ENCODE results near the gene ALG9. TPM values are rescaled to one million over a fixed set of nuclear protein-coding genes. Genes with fewer than 3 reads are reported as not detected.

ALG9 gene
- total and polyA plus RNA-seq, 2 of the 4 experiments (the other 2 are of a cell fraction): 20.7 to 35.7 TPM

DNA sequence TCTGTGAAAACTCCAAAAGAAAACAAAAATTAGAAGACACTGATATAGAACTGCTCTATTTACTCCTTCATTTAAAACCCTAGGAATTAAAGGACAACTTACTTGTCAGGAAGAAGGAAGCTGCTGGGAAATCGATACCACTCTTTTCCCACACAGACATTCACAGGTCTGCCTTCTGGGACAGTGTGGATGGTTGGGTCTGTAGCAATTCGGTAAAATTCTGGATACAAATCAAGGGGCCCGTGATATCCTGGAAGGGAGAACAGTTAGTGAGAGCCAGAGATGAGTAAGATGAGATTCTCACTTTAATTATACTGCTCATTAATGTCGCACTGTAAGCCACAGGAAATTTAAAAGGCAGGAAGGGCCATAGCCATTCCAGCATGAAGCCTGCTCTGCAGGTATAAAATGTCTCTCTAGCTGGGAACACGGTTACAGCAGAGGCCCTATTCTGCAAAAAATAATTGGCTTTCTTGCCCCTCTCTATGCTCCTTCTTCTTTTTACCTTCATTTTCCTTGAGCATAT is 34.0 kb downstream of the ALG9 start:
- H2AK5ac ChIP-seq (ENCODE audit: low read depth, low read length): no peak overlapping the region
- no peak for DNase-seq
- H4K8ac ChIP-seq (ENCODE audit: low read depth in 2 of 2, low read length in 2 of 2): no peak overlapping the region
- peaks cover 4% of the 10 kb centered on the region; the same call in 1 of the 2 replicates for H3K4me1 ChIP-seq (ENCODE audit: control insufficient read depth, insufficient read depth, low read length)
- BruUV-seq (replicated peaks): no TSS peak
- H3K4me2 ChIP-seq (ENCODE audit: low read depth, low read length): no peak overlapping the region
- no peak overlapping the region for H3K4ac ChIP-seq (ENCODE audit: low read depth, low read length)
- H2BK5ac ChIP-seq (ENCODE audit: low read depth, low read length, poor library complexity, severe bottlenecking): no peak overlapping the region
- H2BK15ac ChIP-seq (ENCODE audit: low read depth, low read length): no peak overlapping the region
- no peaks in the 10 kb centered on the region for H3K9me1 ChIP-seq (ENCODE audit: insufficient read depth, low read length)
- H4K91ac ChIP-seq (ENCODE audit: insufficient read depth, low read depth, low read length): no peak overlapping the region
- no peak overlapping the region for H2AK9ac ChIP-seq (replicated peaks; ENCODE audit: low read depth, low read length, poor library complexity)
- no peak overlapping the region for H4K5ac ChIP-seq (ENCODE audit: low read depth, low read length)
- no peak overlapping the region for H3K4me3 ChIP-seq (ENCODE audit: insufficient read depth, low read depth, low read length)
- dilution Hi-C loops (cut with HindIII; ENCODE audit: low sequenced_read_pairs, unreplicated experiment) (no loop called here), in situ Hi-C loops (cut with MboI; ENCODE audit: low sequenced_read_pairs) (no loop called here), intact Hi-C loops (cut with micrococcal nuclease) (no loop called here)
- no peak overlapping the region for H3K18ac ChIP-seq (ENCODE audit: low read depth, low read length)
- WGBS, 2 experiments (ENCODE audit: extremely low coverage in 2 of 2, insufficient read length in 1 of 2): 100% methylated on average over 1 of the region's 5 CpGs; no CpG with 5 or more reads in 1 of the 2 experiments
- no peaks in the 10 kb centered on the region for H3K9me3 ChIP-seq (ENCODE audit: control insufficient read depth, insufficient read depth, low read length)
- H3K27ac ChIP-seq (ENCODE audit: insufficient read depth, low read length): no peak overlapping the region
- POLR2A ChIA-PET (ENCODE audit: unreplicated experiment): no interaction called here
- no peak overlapping the region for H3K56ac ChIP-seq (ENCODE audit: extremely low read depth, insufficient read depth, low read length)
- no peak overlapping the region for H2BK20ac ChIP-seq (ENCODE audit: low read depth, low read length)
- H3K23ac ChIP-seq (ENCODE audit: low read depth, low read length): no peak overlapping the region
- H3K36me3 ChIP-seq (ENCODE audit: control insufficient read depth, insufficient read depth, low read length): peaks cover 9% of the 10 kb centered on the region
- no peak overlapping the region for H2BK120ac ChIP-seq (ENCODE audit: low read depth, low read length)
- no peak overlapping the region for H3K9ac ChIP-seq (ENCODE audit: low read depth, low read length)
- no peaks in the 10 kb centered on the region for H4K20me1 ChIP-seq (ENCODE audit: insufficient read depth, low read length)
- ATAC-seq (ENCODE audit: low read depth): no peak
- no peaks in the 10 kb centered on the region for H3K79me1 ChIP-seq (ENCODE audit: low read depth in 1 of 2, low read length in 2 of 2)
- H3K27me3 ChIP-seq (ENCODE audit: control insufficient read depth, insufficient read depth, low read length): no peaks in the 10 kb centered on the region
- CTCF ChIA-PET: interaction anchor here (1.2 kb wide), 1 partner anchor 60 kb away, joined by 3 read pairs; no protein-coding TSS in a partner anchor
- TF ChIP-seq MAFK (IDR thresholded peaks at IDR 0.05; ENCODE audit: low read depth, low read length): no peak
- TF ChIP-seq, protein P1, sequence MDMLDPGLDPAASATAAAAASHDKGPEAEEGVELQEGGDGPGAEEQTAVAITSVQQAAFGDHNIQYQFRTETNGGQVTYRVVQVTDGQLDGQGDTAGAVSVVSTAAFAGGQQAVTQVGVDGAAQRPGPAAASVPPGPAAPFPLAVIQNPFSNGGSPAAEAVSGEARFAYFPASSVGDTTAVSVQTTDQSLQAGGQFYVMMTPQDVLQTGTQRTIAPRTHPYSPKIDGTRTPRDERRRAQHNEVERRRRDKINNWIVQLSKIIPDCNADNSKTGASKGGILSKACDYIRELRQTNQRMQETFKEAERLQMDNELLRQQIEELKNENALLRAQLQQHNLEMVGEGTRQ (IDR thresholded peaks at IDR 0.05; ENCODE audit: low read depth, low read length): no peak
- TF ChIP-seq CHD1 (IDR thresholded peaks at IDR 0.05; ENCODE audit: low read depth, low read length): no peak
- no peak for TF ChIP-seq POLR2A (IDR thresholded peaks at IDR 0.05; ENCODE audit: low read depth, low read length)
- TF ChIP-seq, protein P2, sequence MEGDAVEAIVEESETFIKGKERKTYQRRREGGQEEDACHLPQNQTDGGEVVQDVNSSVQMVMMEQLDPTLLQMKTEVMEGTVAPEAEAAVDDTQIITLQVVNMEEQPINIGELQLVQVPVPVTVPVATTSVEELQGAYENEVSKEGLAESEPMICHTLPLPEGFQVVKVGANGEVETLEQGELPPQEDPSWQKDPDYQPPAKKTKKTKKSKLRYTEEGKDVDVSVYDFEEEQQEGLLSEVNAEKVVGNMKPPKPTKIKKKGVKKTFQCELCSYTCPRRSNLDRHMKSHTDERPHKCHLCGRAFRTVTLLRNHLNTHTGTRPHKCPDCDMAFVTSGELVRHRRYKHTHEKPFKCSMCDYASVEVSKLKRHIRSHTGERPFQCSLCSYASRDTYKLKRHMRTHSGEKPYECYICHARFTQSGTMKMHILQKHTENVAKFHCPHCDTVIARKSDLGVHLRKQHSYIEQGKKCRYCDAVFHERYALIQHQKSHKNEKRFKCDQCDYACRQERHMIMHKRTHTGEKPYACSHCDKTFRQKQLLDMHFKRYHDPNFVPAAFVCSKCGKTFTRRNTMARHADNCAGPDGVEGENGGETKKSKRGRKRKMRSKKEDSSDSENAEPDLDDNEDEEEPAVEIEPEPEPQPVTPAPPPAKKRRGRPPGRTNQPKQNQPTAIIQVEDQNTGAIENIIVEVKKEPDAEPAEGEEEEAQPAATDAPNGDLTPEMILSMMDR (conservative IDR thresholded peaks at IDR 0.05; ENCODE audit: low read depth, low read length): no peak
- no peak for TF ChIP-seq NFE2L2 (IDR thresholded peaks at IDR 0.05; ENCODE audit: low read depth, low read length)
- TF ChIP-seq CEBPB (IDR thresholded peaks at IDR 0.05; ENCODE audit: low read depth, low read length): no peak
- TF ChIP-seq BHLHE40 (IDR thresholded peaks at IDR 0.05; ENCODE audit: low read depth, low read length): no peak
- no peak for TF ChIP-seq RCOR1 (IDR thresholded peaks at IDR 0.05; ENCODE audit: insufficient replicate concordance, low read length)
- no peak for TF ChIP-seq MAZ (IDR thresholded peaks at IDR 0.05; ENCODE audit: borderline replicate concordance, low read depth, low read length)
- TF ChIP-seq, protein P3, sequence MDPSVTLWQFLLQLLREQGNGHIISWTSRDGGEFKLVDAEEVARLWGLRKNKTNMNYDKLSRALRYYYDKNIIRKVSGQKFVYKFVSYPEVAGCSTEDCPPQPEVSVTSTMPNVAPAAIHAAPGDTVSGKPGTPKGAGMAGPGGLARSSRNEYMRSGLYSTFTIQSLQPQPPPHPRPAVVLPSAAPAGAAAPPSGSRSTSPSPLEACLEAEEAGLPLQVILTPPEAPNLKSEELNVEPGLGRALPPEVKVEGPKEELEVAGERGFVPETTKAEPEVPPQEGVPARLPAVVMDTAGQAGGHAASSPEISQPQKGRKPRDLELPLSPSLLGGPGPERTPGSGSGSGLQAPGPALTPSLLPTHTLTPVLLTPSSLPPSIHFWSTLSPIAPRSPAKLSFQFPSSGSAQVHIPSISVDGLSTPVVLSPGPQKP (IDR thresholded peaks at IDR 0.05; ENCODE audit: borderline replicate concordance, low read depth, low read length): no peak
- TF ChIP-seq FOS (IDR thresholded peaks at IDR 0.05; ENCODE audit: low read depth, low read length): no peak
- TF ChIP-seq RFX5 (IDR thresholded peaks at IDR 0.05; ENCODE audit: low read depth, low read length): no peak
- no peak for TF ChIP-seq MXI1 (IDR thresholded peaks at IDR 0.05; ENCODE audit: borderline replicate concordance, low read depth, low read length)
- no peak for TF ChIP-seq SMC3 (IDR thresholded peaks at IDR 0.05; ENCODE audit: low read depth, low read length)
- no peak for TF ChIP-seq RAD21 (IDR thresholded peaks at IDR 0.05; ENCODE audit: low read length)
- no peak overlapping the region for H2AFZ ChIP-seq (replicated peaks; ENCODE audit: low read length, poor library complexity)
- no peak overlapping the region for H3K14ac ChIP-seq (replicated peaks; ENCODE audit: low read depth, low read length)
